ENCODE measurements around the gene PKP1.

The PKP1 gene

GRCh38 chr1:201312298-201312697, 29.0 kb downstream of the PKP1 start:
- peak overlapping the region; percentile 61 for H3K4me2 ChIP-seq
- no peaks in the 10 kb centered on the region for H3K79me2 ChIP-seq (ENCODE audit: insufficient read depth, low read depth)
- no peaks in the 10 kb centered on the region for H3K36me3 ChIP-seq (ENCODE audit: insufficient read depth)
- peak overlapping the region; percentile 34 for H3K4me3 ChIP-seq (IDR thresholded peaks at IDR 0.05; ENCODE audit: insufficient read depth, low read depth, low read length)
- peak overlapping the region; percentile 74 for H3K27ac ChIP-seq
- H3K9ac ChIP-seq: peak overlapping the region; percentile 28; the same call in 1 of the 2 replicates
- TF ChIP-seq CTCF (conservative IDR thresholded peaks at IDR 0.05; ENCODE audit: low read depth, low read length): no peak
- no peaks in the 10 kb centered on the region for H3K27me3 ChIP-seq (ENCODE audit: insufficient read depth, low read depth)
- peaks cover 34% of the 10 kb centered on the region for H3K4me1 ChIP-seq (ENCODE audit: low read depth, poor library complexity, severe bottlenecking)
- H4K20me1 ChIP-seq (ENCODE audit: insufficient read depth): no peaks in the 10 kb centered on the region
- peak overlapping the region; percentile 48; the same call in 1 of the 2 replicates for H2AFZ ChIP-seq (ENCODE audit: low read depth)

- Histone ChIP-seq H3K4me3 (IDR thresholded peaks at IDR 0.05; ENCODE audit: insufficient read depth, low read depth, low read length) (no peak overlapping the region), H3K36me3 (ENCODE audit: insufficient read depth) (no peaks in the 10 kb centered on the region), H3K79me2 (ENCODE audit: insufficient read depth, low read depth) (no peaks in the 10 kb centered on the region), H4K20me1 (ENCODE audit: insufficient read depth) (no peaks in the 10 kb centered on the region), H3K4me2 (no peak overlapping the region), H3K27me3 (ENCODE audit: insufficient read depth, low read depth) (no peaks in the 10 kb centered on the region), H2AFZ (ENCODE audit: low read depth) (no peak overlapping the region), H3K4me1 (ENCODE audit: low read depth, poor library complexity, severe bottlenecking) (peaks cover 34% of the 10 kb centered on the region), H3K9ac (no peak overlapping the region), H3K27ac (no peak overlapping the region)
- TF ChIP-seq CTCF (conservative IDR thresholded peaks at IDR 0.05; ENCODE audit: low read depth, low read length): no peak
Measured at GRCh38 chr1:201313086-201313485, 29.8 kb downstream of the PKP1 start.

- peaks cover 16% of the 10 kb centered on the region for H3K4me1 ChIP-seq (ENCODE audit: low read depth, poor library complexity, severe bottlenecking)
- no peak overlapping the region for H2AFZ ChIP-seq (ENCODE audit: low read depth)
- no peak overlapping the region for H3K4me2 ChIP-seq
- no peak overlapping the region for H3K4me3 ChIP-seq (IDR thresholded peaks at IDR 0.05; ENCODE audit: insufficient read depth, low read depth, low read length)
- no peaks in the 10 kb centered on the region for H3K79me2 ChIP-seq (ENCODE audit: insufficient read depth, low read depth)
- H3K27ac ChIP-seq: no peak overlapping the region
- no peaks in the 10 kb centered on the region; the same call in 1 of the 2 replicates for H3K27me3 ChIP-seq (ENCODE audit: insufficient read depth, low read depth)
- no peak overlapping the region for H3K9ac ChIP-seq
- TF ChIP-seq CTCF (conservative IDR thresholded peaks at IDR 0.05; ENCODE audit: low read depth, low read length): no peak
- H4K20me1 ChIP-seq (ENCODE audit: insufficient read depth): no peaks in the 10 kb centered on the region
- H3K36me3 ChIP-seq (ENCODE audit: insufficient read depth): no peaks in the 10 kb centered on the region
Measured at GRCh38 chr1:201316556-201316955, 33.2 kb downstream of the PKP1 start.

- no peak overlapping the region for H2AFZ ChIP-seq (ENCODE audit: low read depth)
- no peaks in the 10 kb centered on the region for H4K20me1 ChIP-seq (ENCODE audit: insufficient read depth)
- H3K27me3 ChIP-seq (ENCODE audit: insufficient read depth, low read depth): no peaks in the 10 kb centered on the region; the same call in 1 of the 2 replicates
- no peak overlapping the region for H3K27ac ChIP-seq
- no peak overlapping the region for H3K4me2 ChIP-seq
- no peak overlapping the region for H3K4me3 ChIP-seq (IDR thresholded peaks at IDR 0.05; ENCODE audit: insufficient read depth, low read depth, low read length)
- no peak overlapping the region for H3K9ac ChIP-seq
- no peaks in the 10 kb centered on the region for H3K79me2 ChIP-seq (ENCODE audit: insufficient read depth, low read depth)
- no peaks in the 10 kb centered on the region for H3K36me3 ChIP-seq (ENCODE audit: insufficient read depth)
- peaks cover 6% of the 10 kb centered on the region for H3K4me1 ChIP-seq (ENCODE audit: low read depth, poor library complexity, severe bottlenecking)
- TF ChIP-seq CTCF (conservative IDR thresholded peaks at IDR 0.05; ENCODE audit: low read depth, low read length): no peak
Measured at GRCh38 chr1:201317551-201317950, 34.2 kb downstream of the PKP1 start.

Data from KMS-11 (cell line).